SU-DHL-6 (cell line): Measurements from ENCODE around the gene TBC1D22A.

Experiments used
- H2AFZ ChIP-seq: fragments of 200-600 bp; sonication (generic); 2 replicates; pipeline ENCODE4 v1.6.1; 2014; ENCODE audit warnings: low read depth, mild to moderate bottlenecking, moderate library complexity, mixed read lengths, antibody characterized with exemption, low read length; ENCODE audit not compliant: severe bottlenecking
- H3F3A ChIP-seq: fragments of 200-600 bp; shearing (Covaris generic); 2 replicates; pipeline ENCODE4 v1.6.0; 2016; ENCODE audit warnings: antibody characterized with exemption, mild to moderate bottlenecking; ENCODE audit not compliant: insufficient read depth
- H3K27ac ChIP-seq: fragments of 200-600 bp; sonication (generic); 2 replicates; pipeline ENCODE4 v1.5.1; 2016; ENCODE audit warnings: low read depth, mild to moderate bottlenecking, low read length, moderate library complexity, mixed read lengths
- H3K27me3 ChIP-seq: fragments of 200-600 bp; sonication (generic), shearing (Covaris generic); 2 replicates; pipeline ENCODE4 v1.6.0; 2014; ENCODE audit warnings: mild to moderate bottlenecking, low read length
- H3K36me3 ChIP-seq: fragments of 200-600 bp; sonication (generic); 2 replicates; pipeline ENCODE4 v1.6.1; 2014; ENCODE audit warnings: mild to moderate bottlenecking, low read length, mixed read lengths
- H3K4me2 ChIP-seq: fragments of 300-600, 200-600 bp; shearing (Covaris generic), sonication (generic); 2 replicates; pipeline ENCODE4 v1.6.0; 2014; ENCODE audit warnings: low read length, low read depth, mild to moderate bottlenecking; ENCODE audit not compliant: poor library complexity, severe bottlenecking
- H3K4me3 ChIP-seq: fragments of 200-600 bp; sonication (generic); 2 replicates; pipeline ENCODE4 v1.5.1; 2014; ENCODE audit warnings: antibody characterized with exemption, low read length, mild to moderate bottlenecking, mixed read lengths; ENCODE audit not compliant: insufficient read depth, poor library complexity, severe bottlenecking
- H3K79me2 ChIP-seq: fragments of 200-600 bp; sonication (generic); 2 replicates; pipeline ENCODE4 v1.6.1; 2014; ENCODE audit warnings: mild to moderate bottlenecking, low read length, moderate library complexity; ENCODE audit not compliant: insufficient read depth
- H3K9ac ChIP-seq: fragments of 200-600 bp; sonication (generic); 2 replicates; pipeline ENCODE4 v1.7.0; 2014; ENCODE audit warnings: mild to moderate bottlenecking, low read length
- H3K9me2 ChIP-seq: fragments of 200-600 bp; sonication (generic); replicated peaks from 2 replicates; pipeline ENCODE4 v1.6.1; 2014; ENCODE audit warnings: low read length; ENCODE audit not compliant: insufficient read depth
- H3K9me3 ChIP-seq: fragments of 200-600 bp; sonication (generic); 2 replicates; pipeline ENCODE4 v1.6.1; 2014; ENCODE audit warnings: low read length, mixed read lengths; ENCODE audit not compliant: insufficient read depth
- H4K20me1 ChIP-seq: fragments of 200-600 bp; sonication (generic); 2 replicates; pipeline ENCODE4 v1.6.1; 2014; ENCODE audit warnings: low read depth, mild to moderate bottlenecking, antibody characterized with exemption, low read length, moderate library complexity, mixed read lengths
- EZH2phosphoT487 ChIP-seq: fragments of 200-600 bp; sonication (generic), shearing (Covaris generic); conservative IDR thresholded peaks from 2 replicates; pipeline ENCODE4 v1.6.1; 2018; ENCODE audit warnings: mild to moderate bottlenecking, antibody characterized with exemption, low read length, moderate library complexity, mixed read lengths
- TF ChIP-seq, protein P1 (sequence below): fragments of 200-600 bp; sonication (generic); IDR thresholded peaks from one replicate; pipeline ENCODE4 v1.5.1; 2017; ENCODE audit warnings: antibody characterized with exemption, mild to moderate bottlenecking, low read length, moderate library complexity; ENCODE audit not compliant: insufficient read depth, poor library complexity, severe bottlenecking

Gene TBC1D22A

DNA sequence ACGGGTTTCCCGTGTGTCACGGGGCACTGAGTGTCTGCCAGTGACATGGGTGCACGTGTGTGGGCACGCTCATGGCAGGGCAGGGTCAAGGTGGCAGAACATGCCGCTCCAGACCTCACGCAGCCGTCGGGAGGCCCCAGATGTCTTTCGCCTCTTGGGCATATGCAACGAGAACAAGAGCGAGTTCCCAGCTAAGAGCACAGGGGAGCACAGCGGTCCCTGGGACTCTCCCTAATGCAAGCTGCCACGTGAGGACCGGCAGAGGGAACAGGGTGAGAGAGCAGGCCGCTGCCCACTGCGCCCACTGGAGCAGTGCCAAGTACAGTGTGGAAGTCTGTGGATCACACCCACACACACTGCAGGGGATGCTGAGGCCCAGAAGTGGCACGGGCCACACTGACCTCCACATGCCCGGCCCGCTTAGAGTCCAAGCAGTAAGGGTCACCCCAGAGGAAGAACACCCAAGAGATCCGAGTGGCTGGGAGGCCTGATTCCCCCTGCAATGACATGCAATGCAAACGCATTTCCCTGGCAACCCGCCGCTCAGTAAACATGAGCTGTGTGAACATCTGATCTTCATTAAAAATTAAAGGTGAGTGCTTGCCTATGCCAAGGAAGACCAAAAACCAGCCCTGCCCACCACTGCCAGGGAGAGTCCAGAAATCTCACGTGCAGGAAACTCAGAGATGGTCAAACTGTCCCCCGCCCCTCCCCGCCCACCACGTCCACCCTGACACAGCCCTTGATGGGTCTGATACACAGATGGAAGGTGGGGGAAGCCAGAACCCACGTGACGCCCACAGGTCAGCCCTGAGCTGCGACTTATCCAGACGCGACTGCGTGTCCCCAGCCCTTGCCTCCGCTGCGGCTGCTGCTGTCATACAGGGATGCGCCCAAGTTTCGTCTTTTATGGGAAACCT lies 36.1 kb upstream of the TBC1D22A start:
- Histone ChIP-seq H3F3A (no peaks in the 10 kb centered on the region), H3K4me2 (no peak overlapping the region), H3K79me2 (no peaks in the 10 kb centered on the region), H3K27ac (no peak overlapping the region), H2AFZ (no peak overlapping the region), H3K9ac (no peak overlapping the region), H3K4me3 (no peak overlapping the region), H3K27me3 (no peaks in the 10 kb centered on the region), H4K20me1 (no peaks in the 10 kb centered on the region), H3K9me3 (no peaks in the 10 kb centered on the region), H3K36me3 (no peaks in the 10 kb centered on the region), H3K9me2 (no peaks in the 10 kb centered on the region)
- TF ChIP-seq EZH2phosphoT487, result no peak
- TF ChIP-seq, protein P1, sequence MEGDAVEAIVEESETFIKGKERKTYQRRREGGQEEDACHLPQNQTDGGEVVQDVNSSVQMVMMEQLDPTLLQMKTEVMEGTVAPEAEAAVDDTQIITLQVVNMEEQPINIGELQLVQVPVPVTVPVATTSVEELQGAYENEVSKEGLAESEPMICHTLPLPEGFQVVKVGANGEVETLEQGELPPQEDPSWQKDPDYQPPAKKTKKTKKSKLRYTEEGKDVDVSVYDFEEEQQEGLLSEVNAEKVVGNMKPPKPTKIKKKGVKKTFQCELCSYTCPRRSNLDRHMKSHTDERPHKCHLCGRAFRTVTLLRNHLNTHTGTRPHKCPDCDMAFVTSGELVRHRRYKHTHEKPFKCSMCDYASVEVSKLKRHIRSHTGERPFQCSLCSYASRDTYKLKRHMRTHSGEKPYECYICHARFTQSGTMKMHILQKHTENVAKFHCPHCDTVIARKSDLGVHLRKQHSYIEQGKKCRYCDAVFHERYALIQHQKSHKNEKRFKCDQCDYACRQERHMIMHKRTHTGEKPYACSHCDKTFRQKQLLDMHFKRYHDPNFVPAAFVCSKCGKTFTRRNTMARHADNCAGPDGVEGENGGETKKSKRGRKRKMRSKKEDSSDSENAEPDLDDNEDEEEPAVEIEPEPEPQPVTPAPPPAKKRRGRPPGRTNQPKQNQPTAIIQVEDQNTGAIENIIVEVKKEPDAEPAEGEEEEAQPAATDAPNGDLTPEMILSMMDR, result no peak

DNA sequence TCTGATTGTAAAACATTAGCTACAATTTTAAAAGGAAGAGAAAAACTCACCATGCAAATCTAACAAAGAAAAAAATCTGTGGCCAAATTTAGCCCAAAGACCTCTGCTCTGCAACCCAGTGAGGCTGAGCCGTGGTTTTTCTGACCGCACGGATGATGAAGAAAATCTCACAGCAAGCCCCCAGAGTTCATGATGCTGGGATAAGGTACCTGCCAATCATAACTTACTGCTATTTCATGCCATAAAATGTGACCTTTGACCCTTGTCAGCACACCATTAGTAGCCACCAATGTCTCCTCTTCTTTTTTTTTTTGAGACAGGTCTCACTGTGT lies 35.5 kb upstream of the TBC1D22A start:
- Histone ChIP-seq H3K4me2 (no peak overlapping the region), H3K9ac (no peak overlapping the region), H3K79me2 (no peaks in the 10 kb centered on the region; the same call in 1 of the 2 replicates), H4K20me1 (no peaks in the 10 kb centered on the region), H3K27ac (no peak overlapping the region), H3K9me3 (no peaks in the 10 kb centered on the region), H3K27me3 (no peaks in the 10 kb centered on the region), H3K4me3 (no peak overlapping the region), H3K36me3 (no peaks in the 10 kb centered on the region), H3F3A (no peaks in the 10 kb centered on the region), H3K9me2 (no peaks in the 10 kb centered on the region), H2AFZ (no peak overlapping the region)
- TF ChIP-seq EZH2phosphoT487, result no peak
- TF ChIP-seq, protein P1, result no peak

DNA sequence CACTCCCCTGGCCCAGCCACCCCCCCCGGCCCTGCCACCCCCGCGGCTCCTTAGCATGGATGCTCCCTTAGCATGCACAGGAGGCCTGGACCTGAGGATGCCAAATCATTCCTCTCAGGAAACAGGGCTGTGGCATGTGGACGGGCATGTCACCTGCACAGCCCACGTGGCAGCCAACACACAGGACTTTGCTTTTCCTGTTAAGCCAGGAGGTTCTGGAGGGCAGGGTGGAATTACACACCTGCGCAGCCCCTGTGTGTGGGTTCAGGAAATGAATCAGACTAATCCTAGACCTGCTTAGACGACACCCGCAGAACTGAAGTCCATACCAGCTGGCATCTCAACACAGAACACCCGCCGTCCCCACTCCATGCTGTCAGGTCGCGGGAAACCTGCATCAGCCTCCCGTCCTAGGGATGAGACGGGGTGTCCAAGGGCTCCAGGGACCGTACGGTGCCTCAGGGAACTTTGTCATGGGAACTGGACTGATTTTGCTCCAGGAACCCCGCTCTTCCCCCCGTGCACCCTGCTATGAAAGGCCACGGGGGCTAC lies 34.6 kb upstream of the TBC1D22A start:
- Histone ChIP-seq H3F3A (no peaks in the 10 kb centered on the region), H3K4me2 (no peak overlapping the region), H4K20me1 (no peaks in the 10 kb centered on the region), H3K27ac (no peak overlapping the region), H3K36me3 (no peaks in the 10 kb centered on the region), H2AFZ (no peak overlapping the region), H3K9me2 (no peaks in the 10 kb centered on the region), H3K9ac (no peak overlapping the region), H3K4me3 (no peak overlapping the region), H3K79me2 (no peaks in the 10 kb centered on the region; the same call in 1 of the 2 replicates), H3K27me3 (no peaks in the 10 kb centered on the region), H3K9me3 (no peaks in the 10 kb centered on the region)
- TF ChIP-seq, protein P1, result no peak
- TF ChIP-seq EZH2phosphoT487, result no peak
